H1 (cell line): ENCODE results near the gene SRGAP3. TPM values are rescaled to one million over a fixed set of nuclear protein-coding genes. Genes with fewer than 3 reads are reported as not detected.
A peak's percentile ranks its signal among the peaks of the same experiment; 100 is the strongest.

Experiments
- CTCF ChIA-PET: fragments of 300-600 bp; sonication (Branson Sonifier 250); formaldehyde crosslinking; loops from one replicate; lab custom pipeline; 2021; ENCODE audit not compliant: partially characterized antibody; lab: Charles Lee
- POLR2A ChIA-PET: fragments of 300-600 bp; sonication (Branson Sonifier 250); formaldehyde crosslinking; loops from one replicate; lab custom pipeline; 2021; ENCODE audit warnings: inconsistent platforms; ENCODE audit not compliant: partially characterized antibody; lab: Charles Lee
- DNase-seq, 2 experiments: peaks; one replicate each; pipeline versions ENCODE4 v3.0.0 to v3.0.0-alpha.2; 2010 to 2022; ENCODE audit warnings: low spot score in 2 of 2, low read depth in 1 of 2, mixed read lengths in 1 of 2
- FAIRE-seq: peaks from 2 replicates; lab custom pipeline; 2011; peaks lifted over from hg19 to GRCh38; lab: Jason Lieb, UNC
- H2AFZ ChIP-seq: 2 replicates; pipeline ENCODE4 v1.8.1; 2012; ENCODE audit warnings: low read length, inconsistent platforms
- H2AK5ac ChIP-seq: 2 replicates; pipeline ENCODE4 v1.6.1; 2013; ENCODE audit warnings: low read depth, low read length
- H2BK120ac ChIP-seq: replicated peaks from 2 replicates; pipeline ENCODE3; 2013; ENCODE audit warnings: low read depth, low read length, inconsistent platforms
- H2BK12ac ChIP-seq: 2 replicates; pipeline ENCODE4 v1.6.1; 2013; ENCODE audit warnings: low read depth, low read length
- H2BK15ac ChIP-seq: 2 replicates; pipeline ENCODE4 v1.6.1; 2013; ENCODE audit warnings: low read length
- H2BK20ac ChIP-seq: 2 replicates; pipeline ENCODE4 v1.6.1; 2013; ENCODE audit warnings: low read length
- H2BK5ac ChIP-seq: 2 replicates; pipeline ENCODE4 v1.6.1; 2013; ENCODE audit warnings: low read depth, low read length
- H3K14ac ChIP-seq: 2 replicates; pipeline ENCODE4 v1.6.1; 2013; ENCODE audit warnings: inconsistent platforms; ENCODE audit not compliant: insufficient read length
- H3K18ac ChIP-seq: 2 replicates; pipeline ENCODE4 v1.6.1; 2013; ENCODE audit warnings: low read length; ENCODE audit errors: extremely low read depth
- H3K23ac ChIP-seq: 2 replicates; pipeline ENCODE4 v1.6.1; 2013; ENCODE audit warnings: inconsistent platforms; ENCODE audit not compliant: insufficient read length
- H3K23me2 ChIP-seq: 2 replicates; pipeline ENCODE4 v1.6.1; 2013; ENCODE audit warnings: low read depth, low read length
- H3K27ac ChIP-seq: 2 replicates; pipeline ENCODE4 v1.6.1; 2011; ENCODE audit warnings: low read depth, low read length, inconsistent platforms
- H3K27me3 ChIP-seq, 4 experiments: replicated peaks in 1 of 4; 1 replicate in 1 of 4; 2 replicates in 3 of 4; pipeline versions ENCODE4 v1.6.1 to v1.8.1; 2011 to 2013; ENCODE audit warnings: low read length in 3 of 4, mild to moderate bottlenecking in 3 of 4, inconsistent platforms in 2 of 4, mixed read lengths in 2 of 4, moderate library complexity in 1 of 4; ENCODE audit not compliant: control insufficient read depth in 3 of 4, insufficient read depth in 3 of 4; ENCODE audit errors: extremely low read depth in 1 of 4
- H3K36me3 ChIP-seq, 4 experiments: 2 replicates each; pipeline versions ENCODE4 v1.6.1 to v1.8.1; 2011 to 2013; ENCODE audit warnings: mild to moderate bottlenecking in 4 of 4, low read length in 3 of 4, moderate library complexity in 2 of 4, control low read depth in 1 of 4, inconsistent platforms in 1 of 4; ENCODE audit not compliant: insufficient read depth in 4 of 4, control insufficient read depth in 2 of 4
- H3K4ac ChIP-seq: replicated peaks from 2 replicates; pipeline ENCODE3; 2013; ENCODE audit warnings: low read length, low read depth, mixed read lengths, inconsistent platforms; ENCODE audit not compliant: insufficient read length
- H3K4me1 ChIP-seq, 4 experiments: replicated peaks in 1 of 4; 1 replicate in 1 of 4; 2 replicates in 3 of 4; pipeline versions ENCODE4 v1.6.1 to v1.8.1; 2011 to 2013; ENCODE audit warnings: low read length in 3 of 4, inconsistent platforms in 2 of 4, mixed read lengths in 1 of 4; ENCODE audit not compliant: insufficient read depth in 4 of 4, control insufficient read depth in 3 of 4
- H3K4me2 ChIP-seq, 2 experiments: 2 replicates each; pipeline versions ENCODE4 v1.6.1 to v1.8.1; 2011 to 2013; ENCODE audit warnings: low read depth in 2 of 2, low read length in 2 of 2, control low read depth in 1 of 2, inconsistent platforms in 1 of 2, mild to moderate bottlenecking in 1 of 2; ENCODE audit not compliant: insufficient read depth in 1 of 2
- H3K4me3 ChIP-seq, 4 experiments: fragments of 200-600, 300-600 bp in 1 of 4; sonication (generic), shearing (Covaris generic), sonication (Bioruptor Twin) in 1 of 4; 2 replicates each; pipeline versions ENCODE4 v1.5.1 to v1.8.1; 2011 to 2016; ENCODE audit warnings: low read length in 4 of 4, low read depth in 3 of 4, control low read depth in 2 of 4, inconsistent platforms in 2 of 4, mild to moderate bottlenecking in 2 of 4, mixed read lengths in 1 of 4, moderate library complexity in 1 of 4; ENCODE audit not compliant: insufficient read depth in 2 of 4; ENCODE audit errors: extremely low read depth in 1 of 4
- H3K56ac ChIP-seq: replicated peaks from 2 replicates; pipeline ENCODE3; 2013; ENCODE audit warnings: low read depth, mild to moderate bottlenecking, mixed read lengths, low read length, inconsistent platforms; ENCODE audit not compliant: insufficient read length
- H3K79me1 ChIP-seq: 2 replicates; pipeline ENCODE4 v1.6.1; 2013; ENCODE audit warnings: low read depth, low read length, control low read depth
- H3K79me2 ChIP-seq, 2 experiments: 2 replicates each; pipeline versions ENCODE4 v1.6.1 to v1.8.1; 2012 to 2013; ENCODE audit warnings: low read length in 2 of 2, mild to moderate bottlenecking in 2 of 2, inconsistent platforms in 1 of 2; ENCODE audit not compliant: insufficient read depth in 2 of 2, control insufficient read depth in 1 of 2
- H3K9ac ChIP-seq, 4 experiments: replicated peaks in 1 of 4; 1 replicate in 1 of 4; 2 replicates in 3 of 4; pipeline versions ENCODE4 v1.6.1 to v1.8.1; 2011 to 2013; ENCODE audit warnings: low read depth in 3 of 4, low read length in 3 of 4, control low read depth in 2 of 4, mild to moderate bottlenecking in 2 of 4, moderate library complexity in 2 of 4, inconsistent platforms in 1 of 4; ENCODE audit errors: extremely low read depth in 1 of 4
- H3K9me3 ChIP-seq, 2 experiments: 2 replicates each; pipeline versions ENCODE4 v1.6.1 to v1.8.1; 2012 to 2013; ENCODE audit warnings: mild to moderate bottlenecking in 2 of 2, moderate library complexity in 2 of 2, control low read depth in 1 of 2, inconsistent platforms in 1 of 2, low read depth in 1 of 2, low read length in 1 of 2, mixed read lengths in 1 of 2; ENCODE audit not compliant: insufficient read depth in 2 of 2
- H4K20me1 ChIP-seq, 2 experiments: replicated peaks in 1 of 2; 2 replicates each; pipeline versions ENCODE3 to v1.8.1; 2011 to 2013; ENCODE audit warnings: inconsistent platforms in 2 of 2, low read length in 2 of 2, mild to moderate bottlenecking in 1 of 2; ENCODE audit not compliant: insufficient read depth in 2 of 2, control insufficient read depth in 1 of 2
- H4K5ac ChIP-seq: 2 replicates; pipeline ENCODE4 v1.6.1; 2013; ENCODE audit warnings: low read length, low read depth, mixed read lengths, inconsistent platforms; ENCODE audit not compliant: insufficient read length
- H4K8ac ChIP-seq: 2 replicates; pipeline ENCODE4 v1.8.0; 2013; ENCODE audit warnings: mild to moderate bottlenecking, moderate library complexity, low read length, inconsistent platforms; ENCODE audit not compliant: insufficient read depth; ENCODE audit errors: extremely low read depth
- H4K91ac ChIP-seq: replicated peaks from 2 replicates; pipeline ENCODE3; 2013; ENCODE audit warnings: low read length, mixed read lengths, inconsistent platforms; ENCODE audit not compliant: insufficient read length
- BACH1 ChIP-seq: IDR thresholded peaks from 2 replicates; pipeline ENCODE4 v1.6.1; 2012; ENCODE audit warnings: low read length, improper control_type of control experiment
- CREB1 ChIP-seq: IDR thresholded peaks from 2 replicates; pipeline ENCODE4 v1.6.1; 2012; ENCODE audit warnings: inconsistent platforms
- EP300 ChIP-seq, 2 experiments: IDR thresholded peaks; 1 replicate in 1 of 2; 2 replicates in 1 of 2; pipeline ENCODE4 v1.6.1; 2011 to 2012; ENCODE audit warnings: low read depth in 2 of 2, low read length in 2 of 2, mild to moderate bottlenecking in 2 of 2, borderline replicate concordance in 1 of 2, inconsistent platforms in 1 of 2, moderate library complexity in 1 of 2
- JUND ChIP-seq: IDR thresholded peaks from 2 replicates; pipeline ENCODE4 v1.6.1; 2011; ENCODE audit warnings: mild to moderate bottlenecking, improper control_type of control experiment, low read length
- MAFK ChIP-seq: IDR thresholded peaks from 2 replicates; pipeline ENCODE4 v1.6.1; 2012; ENCODE audit warnings: low read depth, mild to moderate bottlenecking, improper control_type of control experiment, low read length
- WGBS, 2 experiments: shearing (Covaris generic) in 1 of 2; methylation state at CpG; one replicate each; pipeline versions ENCODE4 v1.1.6 to v1.1.7; 2013 to 2015; ENCODE audit warnings: low lambda C conversion rate in 2 of 2, mixed read lengths in 2 of 2, inconsistent platforms in 1 of 2, low coverage in 1 of 2, missing lambda C conversion rate in 1 of 2; ENCODE audit not compliant: insufficient replicate concordance in 2 of 2, insufficient coverage in 1 of 2, insufficient read length in 1 of 2; ENCODE audit errors: extremely low coverage in 1 of 2, missing lambda C conversion rate in 1 of 2; 5-methylcytosine and 5-hydroxymethylcytosine counted together
- polyA plus RNA-seq, 7 experiments: library from polyadenylated mRNA; depleted of rRNA in 3 of 7; stranded (reverse) in 5 of 7; unstranded in 2 of 7; fragments of >200 nt in 5 of 7; fragments of 200-250 nt in 2 of 7; gene quantifications; 1 replicate in 5 of 7; 2 replicates in 1 of 7; 4 replicates in 1 of 7; pipeline versions ENCODE4 v1.2.1 to v1.2.3, GENCODE V29; 2011 to 2013; ENCODE audit warnings: missing spikeins in 2 of 7, mixed read lengths in 2 of 7
- total RNA-seq: library from RNA; stranded (reverse); fragmentation: NEBNext Ultra II Directional; extraction: Animal tissue kit (Norgen Biotek cat#: 25700); gene quantifications from 2 replicates; pipeline ENCODE4 v1.2.1, GENCODE V29; 2021

SRGAP3 gene
- total and polyA plus RNA-seq, 2 of the 8 experiments (the other 6 are each of a cell fraction or from before 2014, with no cell fraction given): 5.8 to 11.4 TPM

DNA sequence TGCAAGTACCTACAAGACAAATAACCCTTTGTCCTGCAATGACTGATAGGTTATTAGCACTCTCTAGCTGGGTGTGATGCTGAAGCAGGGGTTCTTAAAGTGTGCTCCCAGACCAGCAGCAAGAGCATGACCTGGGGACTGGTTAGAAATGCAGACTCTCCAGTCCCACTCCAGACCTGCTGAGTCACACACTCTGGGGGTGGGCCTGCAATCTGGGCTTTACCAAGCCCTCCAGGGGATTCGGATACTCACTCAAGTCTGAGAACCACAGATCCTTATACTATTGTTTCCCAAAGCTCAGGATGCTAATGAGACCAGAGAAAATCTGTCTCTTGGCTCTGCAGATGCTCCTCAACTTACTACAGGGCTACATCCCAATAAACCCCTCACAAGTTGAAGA is 144.0 kb downstream of the SRGAP3 start:
- Histone ChIP-seq H3K4me2 (no peak overlapping the region), H3K4me1 (peaks cover 6 to 27% (median 25%) of the 10 kb centered on the region in 4 experiments), H4K91ac (peak overlapping the region; percentile 4), H3K9ac (no peak overlapping the region), H3K4ac (no peak overlapping the region), H3K27me3 (no peaks in the 10 kb centered on the region), H2BK5ac (no peak overlapping the region), H3K27ac (no peak overlapping the region), H2BK15ac (no peak overlapping the region), H3K56ac (no peak overlapping the region), H2BK20ac (no peak overlapping the region), H2AK5ac (no peak overlapping the region), H4K5ac (no peak overlapping the region), H4K8ac (no peak overlapping the region), H3K23me2 (no peaks in the 10 kb centered on the region; the same call in 1 of the 2 replicates), H2BK120ac (no peak overlapping the region), H3K14ac (no peak overlapping the region), H3K9me3 (no peaks in the 10 kb centered on the region; a peak in 1 of 4 replicates), H3K79me2 (no peaks in the 10 kb centered on the region), H3K18ac (no peak overlapping the region), H3K4me3 (no peak overlapping the region), H3K36me3 (no peaks in the 10 kb centered on the region), H3K23ac (no peak overlapping the region), H2BK12ac (0 out of 2 replicates have a peak overlapping the region, but pooled peaks have one; percentile 13), H4K20me1 (no peaks in the 10 kb centered on the region), H2AFZ (no peak overlapping the region), H3K79me1 (no peaks in the 10 kb centered on the region)
- 90% methylated on average over 1 of the region's 1 CpG; no CpG with 5 or more reads in 1 of the 2 experiments for WGBS, 2 experiments
- ChIA-PET POLR2A (no interaction called here), CTCF (interaction anchor here (0.8 to 4.9 kb wide), 6 partner anchors 11 to 145 kb away, joined by 3 to 20 read pairs (median 4); partner anchors contain the start of gene SRGAP3)
- no peak for TF ChIP-seq JUND
- TF ChIP-seq BACH1: peak; percentile 81
- TF ChIP-seq EP300 (IDR thresholded peaks at IDR 0.05; ENCODE audit: borderline replicate concordance in 1 of 2, low read depth in 2 of 2, low read length in 2 of 2): no peak
- TF ChIP-seq CREB1: no peak
- peak; percentile 40; the same call in 1 of the 2 replicates for TF ChIP-seq MAFK
- no peak for DNase-seq
- no peak for FAIRE-seq
